HG02852 (cell line): ENCODE results near the gene SEMA4D.

ENCODE experiments used
- ATAC-seq: cut with Tn5 transposase; IDR thresholded peaks from one replicate; pipeline ENCODE4 v1.9.1; 2021; ENCODE audit warnings: mild to moderate bottlenecking, moderate library complexity; ENCODE audit not compliant: unreplicated experiment

The SEMA4D gene

DNA sequence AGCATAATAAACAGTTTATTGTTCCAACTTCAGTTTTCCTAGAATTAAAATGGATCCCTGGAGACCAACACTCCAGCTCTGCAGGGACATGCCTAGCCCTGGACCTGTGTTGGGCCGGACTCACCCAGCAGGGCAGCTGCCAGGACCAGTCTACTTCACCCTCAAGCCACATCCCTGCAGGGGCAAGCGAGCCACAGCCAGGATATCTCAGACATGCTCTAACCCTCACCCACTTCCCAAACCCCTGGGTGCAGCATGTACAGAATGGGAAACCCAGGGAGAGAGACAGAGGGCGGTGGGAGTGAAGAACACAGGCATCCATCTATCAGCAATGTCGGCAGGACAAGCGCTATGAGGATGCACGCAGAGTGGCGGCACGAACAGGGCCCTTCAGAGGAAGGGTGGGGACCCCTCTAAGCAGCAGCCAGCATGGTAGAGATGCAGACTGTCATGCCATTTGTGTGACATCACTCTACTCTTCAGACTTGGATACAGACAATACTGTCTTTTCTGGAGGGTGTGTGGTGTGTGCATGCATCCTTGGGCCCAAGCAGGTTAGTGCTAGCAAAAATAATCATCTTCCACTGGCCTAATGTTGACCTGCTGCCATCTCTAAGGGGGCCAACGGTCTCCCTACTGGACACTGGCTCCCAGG lies 83.1 kb downstream of the SEMA4D start:
- ATAC-seq: no peak

- no peak for ATAC-seq
Observed at GRCh38 chr9:89413963-89414638, 83.8 kb downstream of the SEMA4D start.

GRCh38 chr9:89412951-89413350 lies 85.0 kb downstream of the SEMA4D start:
- ATAC-seq: no peak

GRCh38 chr9:89412541-89412940 lies 85.4 kb downstream of the SEMA4D start:
- ATAC-seq: no peak

DNA sequence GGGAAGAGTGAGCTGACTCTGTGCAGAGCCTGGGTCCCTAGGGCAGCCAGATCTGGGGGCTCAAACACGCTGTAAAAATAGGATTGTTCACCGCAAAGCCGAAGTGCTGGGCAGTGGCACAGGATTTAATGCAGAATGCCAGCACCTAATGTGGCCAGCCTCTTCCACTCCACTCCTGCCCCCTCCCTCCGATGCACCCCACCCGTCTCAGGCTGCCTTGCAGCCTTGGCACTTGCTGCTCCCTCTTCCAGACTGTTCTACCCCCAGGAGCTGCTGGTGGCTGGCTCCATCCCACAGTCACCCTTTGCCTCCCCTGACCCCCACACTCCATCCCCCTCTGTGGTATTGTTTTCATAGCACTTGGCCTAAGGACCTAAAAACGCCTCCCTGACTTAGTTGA lies 86.2 kb downstream of the SEMA4D start:
- no peak for ATAC-seq

- peak; percentile 62 for ATAC-seq
Observed at GRCh38 chr9:89410641-89411350, 87.1 kb downstream of the SEMA4D start.

DNA sequence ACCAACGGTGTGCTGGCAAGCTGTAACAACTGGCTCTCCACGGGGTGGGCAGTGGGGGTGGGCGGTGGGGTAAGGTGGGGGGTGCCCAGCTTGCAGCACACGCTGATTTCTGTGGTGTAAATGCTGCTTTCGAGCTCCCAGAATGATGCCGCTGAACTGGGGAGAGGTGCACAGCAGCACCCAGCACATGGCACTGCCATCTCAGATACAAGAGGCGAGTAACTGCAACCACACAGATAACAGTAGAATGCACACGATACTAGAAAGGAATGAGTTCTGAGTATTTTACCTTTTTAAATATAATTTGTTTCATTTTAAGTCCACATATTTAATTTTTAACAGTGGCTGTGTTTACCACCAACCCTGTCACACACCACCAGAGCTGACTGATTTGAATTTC lies 87.9 kb downstream of the SEMA4D start:
- ATAC-seq: no peak

DNA sequence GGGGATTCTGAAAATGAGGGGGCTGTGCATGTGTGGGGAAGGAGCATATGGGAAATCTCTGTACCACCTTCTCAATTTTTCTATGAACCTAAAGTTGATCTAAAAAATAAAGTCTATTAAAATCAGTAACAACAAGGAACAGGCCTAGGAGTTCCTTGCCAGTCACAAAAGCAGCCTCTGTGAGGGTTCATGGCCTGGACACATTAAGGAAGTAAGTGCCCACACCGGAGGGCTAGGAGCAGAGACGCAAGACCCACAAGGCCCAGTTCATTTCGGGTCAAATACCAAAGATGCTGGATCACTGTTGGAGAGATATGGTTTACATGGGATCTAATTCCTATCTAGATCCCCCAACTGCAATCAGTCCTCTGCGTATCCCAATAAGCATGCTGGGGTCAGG lies 88.4 kb downstream of the SEMA4D start:
- ATAC-seq: no peak

GRCh38 chr9:89408628-89409101 lies 89.2 kb downstream of the SEMA4D start:
- no peak for ATAC-seq

DNA sequence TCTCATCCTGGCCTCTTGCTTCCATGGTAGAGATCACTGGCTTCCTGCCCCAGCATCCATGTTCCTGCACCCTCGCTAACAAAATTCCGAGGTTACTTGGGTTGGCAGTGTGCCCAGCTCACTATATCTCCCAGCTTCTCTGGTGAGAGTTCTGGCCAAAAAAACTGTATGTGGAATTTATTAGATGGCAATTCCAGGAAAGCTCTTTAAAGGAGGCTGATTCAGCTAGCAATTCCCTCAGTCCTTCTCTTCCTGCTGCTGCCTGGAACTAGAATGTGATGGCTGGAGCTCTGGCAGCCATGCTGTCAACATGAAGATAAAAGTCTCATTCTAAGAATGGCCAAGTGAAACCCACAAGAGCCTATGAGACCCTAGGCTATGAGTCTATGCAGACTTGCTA lies 90.8 kb downstream of the SEMA4D start:
- ATAC-seq: no peak

GRCh38 chr9:89405826-89406225 lies 92.1 kb downstream of the SEMA4D start:
- peak; percentile 46 for ATAC-seq

GRCh38 chr9:89404074-89404473 lies 93.8 kb downstream of the SEMA4D start:
- no peak for ATAC-seq

GRCh38 chr9:89402695-89403427 lies 95.1 kb downstream of the SEMA4D start:
- no peak for ATAC-seq

DNA sequence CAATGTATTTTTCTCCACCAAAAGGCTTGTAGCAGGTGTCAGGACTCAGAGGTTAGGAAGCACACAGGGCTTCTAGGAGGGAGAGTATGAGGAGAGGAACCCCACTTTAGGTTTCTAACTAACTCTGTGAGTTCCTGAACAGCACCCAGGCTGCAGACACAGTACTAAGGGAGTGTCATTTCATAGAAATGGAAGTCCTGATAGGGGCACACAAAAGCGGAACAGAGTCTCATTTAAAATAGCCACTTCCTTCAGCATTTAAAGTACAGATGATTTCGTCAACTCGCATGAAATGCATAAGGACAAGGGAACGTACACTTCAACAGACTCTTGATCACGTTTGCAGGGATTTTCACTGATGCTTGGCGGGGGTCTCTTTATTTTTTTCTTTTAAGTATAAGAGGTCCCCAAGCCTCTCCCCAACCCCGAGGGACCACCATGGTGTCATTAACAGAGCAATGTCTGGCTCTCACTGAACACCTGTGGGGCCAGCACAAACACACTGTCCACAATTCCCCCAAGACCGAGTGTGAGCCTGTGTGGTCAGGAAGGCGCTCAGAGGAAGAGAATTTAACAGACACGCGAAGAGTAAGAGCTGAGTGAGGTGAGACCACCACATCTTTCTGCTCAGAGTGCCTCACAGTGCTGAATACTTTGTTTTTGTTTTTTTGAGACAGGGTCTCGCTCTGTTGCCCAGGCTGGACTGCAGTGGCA lies 97.4 kb downstream of the SEMA4D start:
- ATAC-seq: peak; percentile 82

DNA sequence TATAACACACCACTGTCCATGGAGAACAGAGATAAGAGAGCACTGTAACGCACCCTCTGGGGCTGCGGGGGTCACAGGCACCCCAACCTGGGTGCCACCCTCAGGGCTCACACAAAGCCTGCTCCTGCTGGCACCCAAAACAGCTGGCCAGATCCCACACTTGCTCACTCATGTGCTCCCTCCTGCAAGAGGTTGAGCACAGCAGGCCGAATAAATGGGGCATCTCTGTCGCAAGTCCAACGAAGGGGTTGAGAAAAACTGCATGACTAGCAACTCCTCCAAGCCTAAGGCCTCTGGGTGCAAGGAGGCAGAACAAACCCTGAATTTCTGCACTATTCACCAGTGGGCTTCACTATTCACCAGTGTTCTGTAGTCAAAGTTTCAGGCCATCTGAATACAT lies 99.3 kb downstream of the SEMA4D start:
- ATAC-seq: no peak

GRCh38 chr9:89397471-89397870 lies 100.4 kb downstream of the SEMA4D start:
- no peak for ATAC-seq

DNA sequence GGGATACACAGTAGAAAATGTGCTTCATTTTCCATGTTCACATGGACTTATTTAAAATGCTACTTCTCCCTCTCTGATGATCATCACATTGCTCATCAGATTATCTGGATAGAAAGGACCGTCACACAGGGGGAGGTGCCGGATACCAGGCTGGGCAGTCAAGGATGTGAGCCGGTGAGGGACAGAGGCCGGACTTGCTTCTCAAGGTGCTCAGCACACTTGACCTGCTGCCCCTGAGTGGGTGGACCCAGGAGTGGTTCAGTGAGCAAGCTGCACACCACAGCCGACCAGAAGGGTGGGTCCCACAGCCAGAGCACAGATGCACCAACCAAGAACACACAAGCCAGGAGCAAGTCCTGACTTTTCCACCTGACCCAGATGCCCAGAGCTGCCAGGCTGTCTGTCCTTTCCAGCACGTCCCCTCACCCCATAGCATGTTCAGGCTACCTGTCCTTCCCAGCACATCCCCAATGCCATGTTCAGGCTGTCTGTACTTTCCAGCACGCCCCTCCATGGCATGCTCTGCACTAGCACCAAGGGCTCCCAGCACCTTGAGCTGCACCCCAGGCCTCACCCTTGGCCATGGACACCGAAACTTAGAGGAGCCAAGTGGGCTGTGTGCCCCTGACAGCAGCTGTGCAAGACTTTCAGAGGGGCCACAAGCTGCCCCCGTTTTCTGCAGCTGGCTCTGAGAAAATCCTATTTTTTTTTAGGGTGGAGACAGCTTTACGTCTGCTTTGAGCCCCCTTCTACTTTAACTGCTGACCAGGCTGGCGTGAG lies 101.8 kb downstream of the SEMA4D start:
- no peak for ATAC-seq

GRCh38 chr9:89394412-89394811 lies 103.5 kb downstream of the SEMA4D start:
- ATAC-seq: no peak

GRCh38 chr9:89391585-89391984 lies 106.3 kb downstream of the SEMA4D start:
- no peak for ATAC-seq

DNA sequence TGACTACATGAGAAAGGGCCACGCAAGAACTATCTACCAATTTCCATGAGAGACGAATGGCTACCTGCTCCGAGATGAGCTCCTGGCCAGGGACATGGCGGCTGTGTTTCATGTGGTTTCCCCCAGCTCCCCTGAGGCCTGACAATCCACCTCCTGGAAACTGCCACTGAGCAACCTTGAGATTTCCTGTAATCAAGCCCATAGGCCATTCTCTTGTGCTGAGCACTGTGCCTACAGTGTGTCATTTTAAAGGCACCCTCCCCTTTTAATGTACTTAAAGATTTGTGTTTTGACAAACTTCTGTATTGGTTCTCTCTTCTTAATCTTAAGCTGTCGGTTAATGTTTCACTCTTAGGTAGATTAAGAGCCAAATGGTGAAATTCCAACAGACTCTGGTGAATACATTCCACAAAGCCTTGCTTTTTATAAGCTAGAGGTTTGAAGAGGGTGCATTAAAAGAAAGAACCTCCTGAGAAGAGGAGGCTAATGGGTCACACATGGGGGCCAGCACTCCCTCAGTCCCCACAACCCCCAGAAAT lies 107.3 kb downstream of the SEMA4D start:
- ATAC-seq: no peak
